HG03571 (cell line): ENCODE measurements around the gene RTN3.
"Not testable (repeated sequence)": the region's sequence is repeated elsewhere in the genome, so short reads cannot be mapped to it uniquely, and the experiment has no call there.

Source experiments
- ATAC-seq: cut with Tn5 transposase; IDR thresholded peaks from one replicate; pipeline ENCODE4 v1.9.1; 2021; ENCODE audit not compliant: unreplicated experiment

Gene RTN3

DNA sequence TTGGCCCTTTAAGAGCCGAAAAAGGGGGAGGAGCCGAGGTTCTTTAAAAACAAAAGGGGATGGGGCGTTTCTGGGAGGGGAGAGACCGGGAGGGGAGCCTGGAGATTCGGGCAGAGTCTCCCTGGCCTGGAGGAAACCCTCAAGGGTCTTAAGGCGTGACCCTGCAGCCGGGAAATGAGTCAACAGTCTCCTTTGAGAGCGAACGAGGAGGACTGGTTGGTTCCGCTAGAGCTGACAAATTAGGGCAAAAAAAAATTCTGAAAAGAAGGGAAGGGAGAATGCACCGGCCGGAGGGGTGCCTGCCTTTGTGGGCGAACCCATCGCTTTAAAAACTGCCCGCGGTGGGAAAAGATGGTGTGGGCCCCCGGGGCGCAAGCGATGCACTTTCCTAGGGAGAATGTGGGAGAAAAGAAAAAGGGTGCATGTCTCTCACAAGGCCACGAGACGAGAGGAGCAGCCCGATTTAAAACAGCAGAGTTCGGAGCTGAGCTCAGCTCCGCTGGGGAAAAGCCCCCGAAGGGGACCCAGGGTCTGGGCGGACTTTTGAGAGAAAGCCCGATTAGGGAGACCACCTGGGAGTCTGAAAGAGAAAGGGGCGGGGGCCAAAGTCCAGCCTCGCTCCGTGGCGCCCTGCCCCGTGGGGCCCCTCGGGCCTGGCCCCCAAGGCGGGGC is 86.4 kb downstream of the RTN3 start:
- ATAC-seq: no peak

DNA sequence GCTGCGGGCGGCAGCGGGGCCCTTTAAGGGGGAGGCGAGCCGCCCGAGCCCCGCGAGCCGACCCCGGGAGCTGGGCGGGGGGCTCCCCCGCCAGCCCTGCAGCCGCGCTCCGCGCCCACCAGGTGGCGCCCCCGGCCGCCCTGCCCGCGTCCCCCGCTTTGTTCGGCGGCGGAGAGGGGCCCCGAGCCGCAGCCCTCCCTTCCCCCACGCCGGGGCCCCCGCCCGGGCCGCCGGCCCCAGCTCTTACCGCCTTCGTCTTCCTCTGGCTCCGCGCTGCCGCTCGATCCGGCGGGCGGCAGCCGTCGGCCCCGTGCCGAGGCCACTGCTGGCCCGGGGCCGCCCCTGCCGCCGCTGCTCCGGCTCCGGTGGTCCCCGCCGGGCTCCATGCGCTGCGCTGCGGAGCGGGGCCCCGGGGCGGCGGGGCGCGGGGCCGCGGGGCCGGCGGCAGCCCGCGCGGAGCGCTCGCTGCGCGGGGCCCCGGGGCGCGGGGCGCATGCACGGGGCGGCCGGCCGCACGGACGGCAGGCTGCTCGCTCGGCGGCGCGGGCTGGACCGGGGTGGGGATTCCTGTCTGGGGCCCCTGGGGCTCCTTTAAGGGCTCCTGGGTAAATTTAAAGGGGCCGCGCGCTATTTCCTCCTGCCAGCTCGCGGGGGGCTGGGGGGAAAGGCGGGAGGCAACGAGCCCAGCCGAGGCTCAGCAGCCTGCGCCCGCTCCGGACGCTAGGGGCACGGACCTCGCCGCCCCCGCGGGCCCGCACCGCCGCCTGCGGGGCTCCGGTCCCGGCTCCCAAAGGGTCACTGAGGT is 87.1 kb downstream of the RTN3 start, which contains the start of gene ZFTA:
ZFTA (minus strand) TSS at position 539 of the 805 bp plus-strand sequence; CDS start at position 386, 153 bp downstream.
- ATAC-seq: peak; percentile 53

DNA sequence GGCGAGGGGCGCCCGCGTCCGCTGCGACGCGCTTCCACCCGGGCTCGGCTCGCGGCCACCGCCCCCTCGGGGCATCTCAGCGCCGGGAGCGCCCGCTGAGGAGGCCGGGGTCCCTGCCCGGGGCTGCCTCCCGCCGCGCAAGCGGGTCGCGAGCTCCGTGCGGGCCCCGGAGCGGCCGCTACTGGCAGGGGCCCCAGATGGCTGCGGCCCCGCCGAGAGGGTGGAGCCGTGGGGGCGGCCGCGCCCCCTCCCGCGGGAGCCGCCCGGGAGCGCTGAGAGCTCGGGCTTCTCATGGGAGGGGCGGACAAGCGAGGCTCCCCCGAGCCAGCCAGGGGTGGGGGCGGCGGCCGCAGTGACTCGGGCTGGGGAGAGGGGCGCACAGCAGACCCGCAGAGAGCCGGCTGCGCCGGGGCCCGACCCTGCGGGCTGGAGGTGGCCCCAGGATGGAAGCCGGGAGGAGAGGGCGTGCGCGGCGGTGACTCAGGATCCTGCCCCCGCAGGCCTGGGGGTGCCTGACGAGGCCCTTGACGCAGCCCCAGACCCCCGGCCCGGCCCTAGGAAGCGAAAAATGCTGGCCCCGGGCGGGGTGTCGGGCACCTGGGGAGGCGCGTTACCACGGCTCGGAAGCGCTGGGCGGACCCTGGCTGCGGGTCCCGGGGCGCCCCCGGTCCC is 87.9 kb downstream of the RTN3 start:
- ATAC-seq: peak; percentile 29

GRCh38 chr11:63769714-63770455 is 88.6 kb downstream of the RTN3 start:
- ATAC-seq: no peak

GRCh38 chr11:63770763-63771162 is 89.5 kb downstream of the RTN3 start:
- ATAC-seq: no peak

DNA sequence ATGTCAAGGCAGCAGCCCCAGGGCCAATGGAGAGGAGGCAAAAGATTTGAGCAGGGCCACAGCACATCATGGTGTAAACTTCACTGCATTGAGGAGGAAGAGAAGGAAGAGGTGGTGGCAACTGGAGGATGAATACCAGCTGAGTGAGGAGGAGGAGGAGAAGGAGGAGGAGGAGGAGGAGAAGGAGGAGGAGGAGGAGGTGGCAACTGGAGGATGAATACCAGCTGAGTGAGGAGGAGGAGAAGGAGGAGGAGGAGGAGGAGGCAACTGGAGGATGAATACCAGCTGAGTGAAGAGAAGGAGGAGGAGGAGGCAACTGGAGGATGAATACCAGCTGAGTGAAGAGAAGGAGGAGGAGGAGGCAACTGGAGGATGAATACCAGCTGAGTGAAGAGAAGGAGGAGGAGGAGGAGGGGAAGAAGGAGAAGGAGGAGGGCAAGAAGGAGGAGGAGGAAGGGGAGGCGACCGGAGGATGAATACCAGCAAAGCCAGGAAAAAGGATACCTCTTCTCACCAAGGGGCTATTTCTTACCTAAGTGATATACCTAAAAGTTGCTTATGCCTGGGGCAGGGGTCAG is 90.5 kb downstream of the RTN3 start:
- not testable (repeated sequence) for ATAC-seq

DNA sequence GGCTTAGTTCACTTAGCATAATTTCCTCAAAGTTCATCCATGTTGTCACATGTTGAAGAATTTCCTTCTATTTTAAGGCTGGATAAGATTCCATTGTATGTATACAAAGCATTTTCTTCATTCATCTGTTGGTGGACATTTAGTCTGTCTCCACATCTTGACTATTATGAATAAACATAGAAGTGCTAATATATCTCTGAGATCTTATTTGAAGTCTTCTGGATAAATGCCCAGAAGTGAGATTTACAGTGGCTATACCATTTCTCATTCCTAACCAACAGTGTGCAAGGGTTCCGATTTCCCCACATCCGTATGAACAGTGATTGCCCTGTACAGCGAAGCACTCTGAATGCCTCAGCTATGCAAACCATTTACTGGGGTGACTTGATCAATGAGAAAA is 93.9 kb downstream of the RTN3 start:
- no peak for ATAC-seq

GRCh38 chr11:63779039-63779438 is 97.7 kb downstream of the RTN3 start:
- no peak for ATAC-seq

DNA sequence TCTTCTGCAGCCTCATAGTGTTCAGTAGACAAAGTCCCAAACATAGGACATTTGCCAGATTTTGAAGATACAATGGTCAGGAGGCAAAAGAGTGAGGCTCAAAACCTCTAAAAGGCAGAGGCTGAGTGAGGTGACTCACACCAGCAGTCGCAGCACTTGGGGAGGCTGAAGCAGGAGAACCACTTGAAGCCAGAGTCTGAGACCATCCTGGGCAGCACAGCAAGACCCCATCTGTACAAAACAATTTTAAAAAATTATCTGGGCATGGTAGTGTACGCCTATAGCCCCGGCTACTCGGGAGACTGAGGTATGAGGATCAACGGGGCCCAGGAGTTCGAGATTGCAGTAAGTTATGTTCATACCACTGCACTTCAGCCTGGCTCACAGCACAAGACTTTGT is 101.4 kb downstream of the RTN3 start:
- ATAC-seq: no peak

- no peak for ATAC-seq
Measured at GRCh38 chr11:63783925-63784592, 102.8 kb downstream of the RTN3 start.

DNA sequence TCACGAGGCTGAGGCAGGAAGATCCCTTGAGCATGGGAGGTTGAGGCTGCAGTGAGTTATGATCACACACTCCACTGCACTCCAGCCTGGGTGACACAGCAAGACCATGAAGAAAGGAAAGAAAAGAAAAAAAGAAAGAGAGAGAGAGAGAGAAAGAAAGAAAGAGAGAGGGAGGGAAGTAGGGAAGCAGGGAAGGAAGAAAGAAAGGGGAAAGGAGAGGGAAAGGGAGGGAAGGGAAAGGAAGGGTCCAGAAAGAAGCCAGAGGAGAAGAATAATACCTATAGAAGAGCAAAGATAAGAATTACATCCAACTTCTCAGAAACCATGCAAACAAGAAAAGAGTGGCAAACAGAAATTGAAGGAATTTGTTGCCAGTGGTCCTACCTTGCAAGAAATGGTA is 104.5 kb downstream of the RTN3 start:
- ATAC-seq: no peak

GRCh38 chr11:63791495-63792167 is 110.3 kb downstream of the RTN3 start:
- ATAC-seq: no peak

- ATAC-seq: no peak
Measured at GRCh38 chr11:63793161-63793560, 111.9 kb downstream of the RTN3 start.

- no peak for ATAC-seq
Measured at GRCh38 chr11:63795066-63795465, 113.8 kb downstream of the RTN3 start.

DNA sequence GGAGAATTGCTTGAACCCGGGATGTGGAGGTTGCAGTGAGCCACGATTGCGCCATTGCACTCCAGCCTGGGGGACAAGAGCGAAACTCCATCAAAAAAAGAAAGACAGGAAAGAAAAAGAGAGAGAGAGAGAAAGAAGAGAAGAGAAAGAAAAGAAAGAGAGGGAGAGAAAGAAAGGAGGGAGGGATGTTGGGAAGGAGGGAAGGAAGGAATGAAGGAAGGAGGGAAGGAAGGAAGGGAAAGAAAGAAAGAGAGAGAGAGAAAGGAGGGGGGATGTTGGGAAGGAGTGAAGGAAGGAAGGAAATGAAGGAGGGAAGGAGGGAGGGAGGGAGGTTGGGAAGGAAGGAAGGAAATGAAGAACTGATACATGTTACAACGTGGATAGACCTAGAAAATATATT is 119.6 kb downstream of the RTN3 start:
- no peak for ATAC-seq

DNA sequence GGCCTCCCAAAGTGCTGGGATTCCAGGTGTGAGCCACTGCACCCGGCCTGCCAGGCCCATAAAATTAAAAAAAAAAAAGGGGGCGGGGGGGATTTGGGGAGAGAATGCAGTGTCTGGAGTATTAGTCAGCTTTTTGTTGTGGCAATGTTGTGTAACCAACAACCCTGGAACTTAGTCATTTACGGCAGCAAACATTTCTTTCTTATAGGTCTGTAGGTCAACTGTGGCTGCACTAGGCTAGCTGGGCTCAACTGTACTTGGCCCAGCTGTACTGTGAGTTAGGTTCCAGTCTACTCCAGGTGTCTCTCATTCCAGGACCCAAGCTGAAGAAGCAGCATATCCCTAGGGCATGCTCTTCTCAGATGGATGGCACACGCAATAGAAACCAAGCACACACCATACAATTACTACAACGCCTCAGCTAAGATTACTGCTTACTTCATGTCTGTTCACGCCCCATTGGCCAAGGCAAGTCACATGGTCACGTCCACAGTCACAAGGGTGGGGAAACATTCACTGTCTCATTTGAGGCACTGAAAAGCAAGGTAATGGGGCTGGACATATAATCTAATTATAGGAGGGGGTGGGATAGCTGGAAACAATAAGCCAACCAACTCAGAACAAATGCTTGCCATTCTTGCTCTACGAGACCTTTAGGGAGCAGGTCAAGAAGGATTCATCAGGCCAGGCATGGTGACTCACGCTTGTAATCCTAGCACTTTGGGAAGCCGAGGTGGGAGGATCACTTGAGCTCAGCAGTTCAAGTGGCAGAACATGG is 121.5 kb downstream of the RTN3 start:
- no peak for ATAC-seq

GRCh38 chr11:63804259-63804658 is 123.0 kb downstream of the RTN3 start:
- ATAC-seq: no peak

GRCh38 chr11:63805844-63806415 is 124.6 kb downstream of the RTN3 start:
- no peak for ATAC-seq
